ENCODE results near the gene FANCB. TPM values are rescaled to one million over a fixed set of nuclear protein-coding genes. Genes with fewer than 3 reads are reported as not detected.

FANCB gene
- total and polyA plus RNA-seq, 2 of the 13 experiments (the other 11 are each of a cell fraction or from before 2014, with no cell fraction given), result 1.0 to 5.8 TPM

GRCh38 chrX:14798805-14799397 lies 74.0 kb downstream of the FANCB start:
- H3K9ac ChIP-seq (ENCODE audit: insufficient read depth, low read depth, low read length), result no peak overlapping the region
- H3K36me3 ChIP-seq (replicated peaks in 1 of 2; ENCODE audit: control insufficient read depth in 1 of 2, insufficient read depth in 2 of 2, low read length in 2 of 2), result no peaks in the 10 kb centered on the region
- H3K4me3 ChIP-seq (replicated peaks in 1 of 3; ENCODE audit: insufficient read depth in 1 of 3, low read depth in 2 of 3, low read length in 3 of 3), result no peak overlapping the region
- H3K79me2 ChIP-seq (ENCODE audit: insufficient read depth, low read length), result no peaks in the 10 kb centered on the region
- no peak for ATAC-seq
- no peaks in the 10 kb centered on the region for H3K9me3 ChIP-seq (ENCODE audit: low read length)
- CTCF ChIA-PET (ENCODE audit: low intra/inter-chr PET ratio, low total read pairs), result no interaction called here
- TF ChIP-seq ZNF24 (IDR thresholded peaks at IDR 0.05) (no peak), GATA4 (IDR thresholded peaks at IDR 0.05; ENCODE audit: borderline replicate concordance, low read depth) (no peak), ZNF879 (CRISPR knock-in tag; IDR thresholded peaks at IDR 0.05) (no peak), ZBTB20 (CRISPR knock-in tag; IDR thresholded peaks at IDR 0.05; ENCODE audit: borderline replicate concordance, low read depth) (no peak), SATB2 (CRISPR knock-in tag; IDR thresholded peaks at IDR 0.05) (no peak), MXI1 (IDR thresholded peaks at IDR 0.05; ENCODE audit: borderline replicate concordance, low read depth, low read length) (no peak), EP300 (IDR thresholded peaks at IDR 0.05; ENCODE audit: low read depth in 2 of 2, low read length in 2 of 2) (no peak), EP300 (CRISPR knock-in tag; IDR thresholded peaks at IDR 0.05; ENCODE audit: borderline replicate concordance) (no peak), ZNF792 (CRISPR knock-in tag; IDR thresholded peaks at IDR 0.05) (no peak)
- 63% methylated on average over 3 of the region's 3 CpGs for WGBS (ENCODE audit: low lambda C conversion rate)
- DNase-seq (ENCODE audit: low spot score), result no peak
- POLR2A ChIA-PET, result no interaction called here
- no peaks in the 10 kb centered on the region for H3K4me1 ChIP-seq (ENCODE audit: insufficient read depth, low read length)
- no peak overlapping the region for H2AFZ ChIP-seq (ENCODE audit: low read length)
- intact Hi-C loops (cut with micrococcal nuclease; ENCODE audit: unreplicated experiment), result no loop called here
- BruUV-seq (replicated peaks), result no TSS peak
- no peaks in the 10 kb centered on the region for H3K27me3 ChIP-seq (ENCODE audit: control insufficient read depth in 1 of 2, insufficient read depth in 2 of 2, low read length in 2 of 2)
- no peak overlapping the region for H3K27ac ChIP-seq (ENCODE audit: extremely low read length, insufficient read depth, low read length)
- in situ Hi-C loops (cut with HindIII; ENCODE audit: extremely low pct_ligation_motif_present, low pct_unique_long_range_greater_than_20kb), result no loop called here
- no peak overlapping the region for H3K4me2 ChIP-seq (ENCODE audit: low read depth, low read length)
- no peaks in the 10 kb centered on the region for H4K20me1 ChIP-seq (ENCODE audit: insufficient read depth, low read length)
- no peak for FAIRE-seq

Other genes with a start within 250 kb of the FANCB start
- gene MOSPD2, start 352 bp upstream of the FANCB start, total RNA-seq (2016; rRNA removed; fragmentation: Illumina TruSeq; extraction: Trizol), result 7.0 and 11.3 TPM in 2 replicates
- gene MOSPD2, start 352 bp upstream of the FANCB start, polyA plus RNA-seq (2011; rRNA removed), result 3.7 and 4.8 TPM in 2 replicates